Measurements from ENCODE around the gene UBE2S.

The UBE2S gene

DNA sequence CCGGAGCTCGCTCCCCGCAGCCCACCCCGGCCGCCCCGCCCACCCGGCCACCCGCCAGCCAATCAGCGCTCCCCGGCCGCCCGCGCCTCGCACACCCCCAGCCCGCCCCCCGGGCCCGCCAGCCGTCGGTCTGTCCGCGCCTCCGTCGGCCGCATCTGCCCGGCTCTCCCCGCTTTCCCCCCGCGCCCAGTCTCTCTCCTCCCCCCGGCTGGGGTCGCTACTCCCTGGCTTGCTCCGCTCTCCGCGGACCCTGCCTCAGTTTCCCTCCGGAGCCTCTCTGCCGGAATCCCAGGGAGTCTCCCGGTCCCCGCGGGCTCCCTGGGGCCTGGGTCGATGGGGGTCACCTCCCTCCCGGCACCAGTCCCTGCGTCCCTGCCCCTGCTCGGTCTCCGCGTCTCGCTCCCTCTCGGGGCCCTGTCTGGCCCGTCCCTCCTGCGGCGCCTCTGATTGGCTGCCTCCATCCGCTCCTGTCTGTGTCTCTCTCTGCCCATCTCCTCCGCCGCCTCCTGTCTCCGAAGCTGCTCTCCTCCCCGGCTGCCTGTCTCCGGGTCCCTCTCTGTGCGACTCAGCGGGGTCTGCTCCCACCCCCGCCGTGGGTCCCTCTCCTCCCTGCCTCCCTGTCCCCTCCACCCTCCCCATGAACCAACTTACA, 37.8 kb downstream of the UBE2S start (continued):
- TF ChIP-seq, protein P1, sequence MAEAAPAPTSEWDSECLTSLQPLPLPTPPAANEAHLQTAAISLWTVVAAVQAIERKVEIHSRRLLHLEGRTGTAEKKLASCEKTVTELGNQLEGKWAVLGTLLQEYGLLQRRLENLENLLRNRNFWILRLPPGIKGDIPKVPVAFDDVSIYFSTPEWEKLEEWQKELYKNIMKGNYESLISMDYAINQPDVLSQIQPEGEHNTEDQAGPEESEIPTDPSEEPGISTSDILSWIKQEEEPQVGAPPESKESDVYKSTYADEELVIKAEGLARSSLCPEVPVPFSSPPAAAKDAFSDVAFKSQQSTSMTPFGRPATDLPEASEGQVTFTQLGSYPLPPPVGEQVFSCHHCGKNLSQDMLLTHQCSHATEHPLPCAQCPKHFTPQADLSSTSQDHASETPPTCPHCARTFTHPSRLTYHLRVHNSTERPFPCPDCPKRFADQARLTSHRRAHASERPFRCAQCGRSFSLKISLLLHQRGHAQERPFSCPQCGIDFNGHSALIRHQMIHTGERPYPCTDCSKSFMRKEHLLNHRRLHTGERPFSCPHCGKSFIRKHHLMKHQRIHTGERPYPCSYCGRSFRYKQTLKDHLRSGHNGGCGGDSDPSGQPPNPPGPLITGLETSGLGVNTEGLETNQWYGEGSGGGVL (tag by site-specific recombination; IDR thresholded peaks at IDR 0.05), result peak; percentile 83
- TF ChIP-seq ZXDB (tag by site-specific recombination; IDR thresholded peaks at IDR 0.05) (peak; percentile 93), ZNF514 (tag by site-specific recombination; IDR thresholded peaks at IDR 0.05) (no peak), ZNF302 (tag by site-specific recombination; IDR thresholded peaks at IDR 0.05; ENCODE audit: low read depth) (no peak), GLIS1 (tag by site-specific recombination; IDR thresholded peaks at IDR 0.05) (peak; percentile 81), ZNF580 (tag by site-specific recombination; IDR thresholded peaks at IDR 0.05) (no peak)

DNA sequence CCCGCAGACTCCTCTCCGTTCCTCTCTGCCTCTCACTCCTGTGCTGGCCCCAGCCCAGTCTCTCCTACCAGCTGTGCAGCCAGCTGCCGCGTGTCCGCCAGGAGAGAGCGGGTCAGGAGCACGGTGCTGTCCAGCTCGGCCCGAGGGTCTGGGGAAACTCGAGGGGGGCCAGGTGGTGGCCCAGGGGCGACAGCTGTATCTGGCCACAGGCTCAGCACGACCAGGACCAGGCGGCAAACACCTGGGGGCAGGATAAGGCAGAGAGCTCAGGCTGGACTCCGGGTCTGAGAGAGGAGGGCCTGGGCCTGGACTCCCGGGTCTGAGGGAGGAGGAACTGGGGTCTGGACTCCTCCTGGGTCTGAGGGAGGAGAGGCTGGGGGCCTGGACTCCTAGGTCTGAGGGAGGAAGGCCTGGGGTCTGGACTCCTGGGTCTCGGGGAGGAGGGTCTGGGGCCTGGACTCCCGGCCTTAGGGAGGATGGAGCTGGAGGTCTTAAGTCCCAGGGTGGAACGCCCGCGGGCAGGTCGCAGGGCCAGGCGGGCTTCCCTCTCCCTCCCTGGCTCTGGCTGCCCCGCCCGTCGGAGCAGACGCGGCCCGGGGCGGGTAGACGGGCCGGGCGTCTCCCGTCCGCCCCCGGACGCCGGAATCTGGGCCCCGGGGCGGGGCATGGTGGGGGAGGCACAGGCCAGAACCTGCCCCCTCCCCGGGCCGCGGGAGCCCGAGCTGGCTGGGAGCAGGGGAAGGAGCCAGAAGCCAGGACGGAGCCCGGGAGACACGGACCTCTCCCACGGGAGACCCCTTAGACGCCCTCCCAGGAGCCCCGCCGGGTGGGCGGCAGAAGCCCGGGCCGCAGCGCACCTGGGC, 38.7 kb downstream of the UBE2S start:
- no peak overlapping the region for H3K27ac ChIP-seq (ENCODE audit: extremely low read depth, low read depth, low read length)
- no peaks in the 10 kb centered on the region for H3K36me3 ChIP-seq (ENCODE audit: control insufficient read depth in 2 of 2, insufficient read depth in 1 of 2, low read length in 2 of 2)
- ChIA-PET POLR2A (interaction anchor here (1.2 to 2.8 kb wide), 10 partner anchors 13 to 39 kb away, joined by 3 to 20 read pairs (median 6); partner anchors contain the start of genes KMT5C and UBE2S), CTCF (interaction anchor here (0.8 to 1.6 kb wide), 4 partner anchors 19 to 194 kb away, joined by 3 to 5 read pairs (median 4); partner anchors contain the start of gene KMT5C)
- H3K4me3 ChIP-seq (ENCODE audit: low read depth, low read length), result peak overlapping the region; percentile 31
- no peaks in the 10 kb centered on the region for H3K9me3 ChIP-seq (ENCODE audit: control insufficient read depth, insufficient read depth, low read depth, low read length)
- peaks cover 5% of the 10 kb centered on the region; the same call in 1 of the 2 replicates for H3K4me1 ChIP-seq (ENCODE audit: control insufficient read depth, insufficient read depth, low read length)
- no peak for TF ChIP-seq ZNF555 (tag by site-specific recombination; conservative IDR thresholded peaks at IDR 0.05)
- TF ChIP-seq, protein P2, sequence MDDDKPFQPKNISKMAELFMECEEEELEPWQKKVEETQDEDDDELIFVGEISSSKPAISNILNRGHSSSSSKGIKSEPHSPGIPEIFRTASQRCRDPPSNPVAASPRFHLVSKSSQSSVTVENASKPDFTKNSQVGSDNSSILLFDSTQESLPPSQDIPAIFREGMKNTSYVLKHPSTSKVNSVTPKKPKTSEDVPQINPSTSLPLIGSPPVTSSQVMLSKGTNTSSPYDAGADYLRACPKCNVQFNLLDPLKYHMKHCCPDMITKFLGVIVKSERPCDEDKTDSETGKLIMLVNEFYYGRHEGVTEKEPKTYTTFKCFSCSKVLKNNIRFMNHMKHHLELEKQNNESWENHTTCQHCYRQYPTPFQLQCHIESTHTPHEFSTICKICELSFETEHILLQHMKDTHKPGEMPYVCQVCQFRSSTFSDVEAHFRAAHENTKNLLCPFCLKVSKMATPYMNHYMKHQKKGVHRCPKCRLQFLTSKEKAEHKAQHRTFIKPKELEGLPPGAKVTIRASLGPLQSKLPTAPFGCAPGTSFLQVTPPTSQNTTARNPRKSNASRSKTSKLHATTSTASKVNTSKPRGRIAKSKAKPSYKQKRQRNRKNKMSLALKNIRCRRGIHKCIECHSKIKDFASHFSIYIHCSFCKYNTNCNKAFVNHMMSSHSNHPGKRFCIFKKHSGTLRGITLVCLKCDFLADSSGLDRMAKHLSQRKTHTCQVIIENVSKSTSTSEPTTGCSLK (tag by site-specific recombination; IDR thresholded peaks at IDR 0.05), result no peak
- TF ChIP-seq ZNF138 (tag by site-specific recombination; IDR thresholded peaks at IDR 0.05; ENCODE audit: borderline replicate concordance), result no peak
- TF ChIP-seq ZFHX2 (tag by site-specific recombination; conservative IDR thresholded peaks at IDR 0.05), result peak; percentile 91
- peak; percentile 50 for TF ChIP-seq GLIS1 (tag by site-specific recombination; IDR thresholded peaks at IDR 0.05)
- TF ChIP-seq, protein P3, sequence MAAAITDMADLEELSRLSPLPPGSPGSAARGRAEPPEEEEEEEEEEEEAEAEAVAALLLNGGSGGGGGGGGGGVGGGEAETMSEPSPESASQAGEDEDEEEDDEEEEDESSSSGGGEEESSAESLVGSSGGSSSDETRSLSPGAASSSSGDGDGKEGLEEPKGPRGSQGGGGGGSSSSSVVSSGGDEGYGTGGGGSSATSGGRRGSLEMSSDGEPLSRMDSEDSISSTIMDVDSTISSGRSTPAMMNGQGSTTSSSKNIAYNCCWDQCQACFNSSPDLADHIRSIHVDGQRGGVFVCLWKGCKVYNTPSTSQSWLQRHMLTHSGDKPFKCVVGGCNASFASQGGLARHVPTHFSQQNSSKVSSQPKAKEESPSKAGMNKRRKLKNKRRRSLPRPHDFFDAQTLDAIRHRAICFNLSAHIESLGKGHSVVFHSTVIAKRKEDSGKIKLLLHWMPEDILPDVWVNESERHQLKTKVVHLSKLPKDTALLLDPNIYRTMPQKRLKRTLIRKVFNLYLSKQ (tag by site-specific recombination; IDR thresholded peaks at IDR 0.05; ENCODE audit: borderline replicate concordance), result no peak
- no peak for TF ChIP-seq ZSCAN16 (tag by site-specific recombination; IDR thresholded peaks at IDR 0.05)
- TF ChIP-seq, protein P4, sequence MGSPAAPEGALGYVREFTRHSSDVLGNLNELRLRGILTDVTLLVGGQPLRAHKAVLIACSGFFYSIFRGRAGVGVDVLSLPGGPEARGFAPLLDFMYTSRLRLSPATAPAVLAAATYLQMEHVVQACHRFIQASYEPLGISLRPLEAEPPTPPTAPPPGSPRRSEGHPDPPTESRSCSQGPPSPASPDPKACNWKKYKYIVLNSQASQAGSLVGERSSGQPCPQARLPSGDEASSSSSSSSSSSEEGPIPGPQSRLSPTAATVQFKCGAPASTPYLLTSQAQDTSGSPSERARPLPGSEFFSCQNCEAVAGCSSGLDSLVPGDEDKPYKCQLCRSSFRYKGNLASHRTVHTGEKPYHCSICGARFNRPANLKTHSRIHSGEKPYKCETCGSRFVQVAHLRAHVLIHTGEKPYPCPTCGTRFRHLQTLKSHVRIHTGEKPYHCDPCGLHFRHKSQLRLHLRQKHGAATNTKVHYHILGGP (tag by site-specific recombination; IDR thresholded peaks at IDR 0.05), result no peak
- TF ChIP-seq ZNF302 (tag by site-specific recombination; IDR thresholded peaks at IDR 0.05; ENCODE audit: low read depth), result no peak
- TF ChIP-seq SP2 (tag by site-specific recombination; IDR thresholded peaks at IDR 0.05), result peak; percentile 47
- no peak for TF ChIP-seq ZBTB49 (tag by site-specific recombination; IDR thresholded peaks at IDR 0.05; ENCODE audit: low read depth)
- TF ChIP-seq ZNF132 (tag by site-specific recombination; IDR thresholded peaks at IDR 0.05; ENCODE audit: borderline replicate concordance), result no peak
- TF ChIP-seq ZNF777 (tag by site-specific recombination; IDR thresholded peaks at IDR 0.05; ENCODE audit: borderline replicate concordance), result peak; percentile 70; the same call in 1 of the 2 replicates
- peak; percentile 53; the same call in 1 of the 2 replicates for TF ChIP-seq REST (tag by site-specific recombination; IDR thresholded peaks at IDR 0.05)
- peak; percentile 81 for TF ChIP-seq ZBTB20 (tag by site-specific recombination; IDR thresholded peaks at IDR 0.05)

All from HEK293 (cell line).